LNCaP clone FGC (cell line): Measurements from ENCODE around the gene SMYD4.
"Not testable (repeated sequence)": the region's sequence is repeated elsewhere in the genome, so short reads cannot be mapped to it uniquely, and the experiment has no call there.

Experiments used
- DNase-seq: peaks from one replicate; pipeline ENCODE4 v3.0.0-alpha.2; 2011; ENCODE audit warnings: low read depth
- H3K4me3 ChIP-seq: 2 replicates; pipeline ENCODE4 v1.5.1; 2011; ENCODE audit warnings: mild to moderate bottlenecking, low read depth, low read length, control low read depth
- TF ChIP-seq, protein P1 (sequence below): IDR thresholded peaks from 2 replicates; pipeline ENCODE4 v1.5.1; 2012; ENCODE audit warnings: mild to moderate bottlenecking; ENCODE audit not compliant: control insufficient read depth, insufficient read depth; ENCODE audit errors: extremely low read depth

The SMYD4 gene

DNA sequence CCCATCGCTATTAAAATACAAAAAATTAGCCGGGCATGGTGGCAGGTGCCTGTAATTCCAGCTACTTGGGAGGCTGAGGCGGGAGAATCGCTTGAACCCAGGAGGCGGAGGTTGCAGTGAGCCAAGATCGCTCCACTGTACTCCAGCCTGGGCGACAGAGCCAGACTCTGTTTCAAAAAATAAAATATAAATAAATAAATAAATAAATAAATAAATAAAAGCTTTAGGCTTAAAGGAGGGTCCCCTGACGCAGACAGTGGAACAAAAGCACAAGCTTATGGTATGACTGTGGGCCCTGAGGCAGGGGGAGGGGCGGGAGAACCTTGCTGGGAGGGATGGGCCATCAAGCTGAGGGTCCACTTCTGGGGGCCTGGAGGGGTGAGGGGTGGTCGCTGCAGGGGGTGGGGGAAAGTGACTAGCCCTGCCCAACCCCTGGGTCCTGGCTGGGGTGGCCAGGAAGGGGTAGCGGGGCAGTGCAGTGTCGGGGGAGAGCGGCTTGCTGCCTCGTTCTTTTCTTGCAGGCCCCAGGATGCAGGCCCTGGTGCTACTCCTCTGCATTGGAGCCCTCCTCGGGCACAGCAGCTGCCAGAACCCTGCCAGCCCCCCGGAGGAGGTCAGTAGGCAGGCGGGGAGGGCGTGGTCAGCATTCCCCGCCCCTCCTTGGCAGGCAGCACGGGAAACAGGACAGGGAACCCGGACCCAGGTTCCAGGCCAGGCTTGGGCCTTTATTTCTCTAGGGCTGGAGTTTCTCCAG lies 63.1 kb downstream of the SMYD4 start:
- no peak for DNase-seq
- no peak overlapping the region for H3K4me3 ChIP-seq
- TF ChIP-seq, protein P1, sequence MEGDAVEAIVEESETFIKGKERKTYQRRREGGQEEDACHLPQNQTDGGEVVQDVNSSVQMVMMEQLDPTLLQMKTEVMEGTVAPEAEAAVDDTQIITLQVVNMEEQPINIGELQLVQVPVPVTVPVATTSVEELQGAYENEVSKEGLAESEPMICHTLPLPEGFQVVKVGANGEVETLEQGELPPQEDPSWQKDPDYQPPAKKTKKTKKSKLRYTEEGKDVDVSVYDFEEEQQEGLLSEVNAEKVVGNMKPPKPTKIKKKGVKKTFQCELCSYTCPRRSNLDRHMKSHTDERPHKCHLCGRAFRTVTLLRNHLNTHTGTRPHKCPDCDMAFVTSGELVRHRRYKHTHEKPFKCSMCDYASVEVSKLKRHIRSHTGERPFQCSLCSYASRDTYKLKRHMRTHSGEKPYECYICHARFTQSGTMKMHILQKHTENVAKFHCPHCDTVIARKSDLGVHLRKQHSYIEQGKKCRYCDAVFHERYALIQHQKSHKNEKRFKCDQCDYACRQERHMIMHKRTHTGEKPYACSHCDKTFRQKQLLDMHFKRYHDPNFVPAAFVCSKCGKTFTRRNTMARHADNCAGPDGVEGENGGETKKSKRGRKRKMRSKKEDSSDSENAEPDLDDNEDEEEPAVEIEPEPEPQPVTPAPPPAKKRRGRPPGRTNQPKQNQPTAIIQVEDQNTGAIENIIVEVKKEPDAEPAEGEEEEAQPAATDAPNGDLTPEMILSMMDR = no peak

DNA sequence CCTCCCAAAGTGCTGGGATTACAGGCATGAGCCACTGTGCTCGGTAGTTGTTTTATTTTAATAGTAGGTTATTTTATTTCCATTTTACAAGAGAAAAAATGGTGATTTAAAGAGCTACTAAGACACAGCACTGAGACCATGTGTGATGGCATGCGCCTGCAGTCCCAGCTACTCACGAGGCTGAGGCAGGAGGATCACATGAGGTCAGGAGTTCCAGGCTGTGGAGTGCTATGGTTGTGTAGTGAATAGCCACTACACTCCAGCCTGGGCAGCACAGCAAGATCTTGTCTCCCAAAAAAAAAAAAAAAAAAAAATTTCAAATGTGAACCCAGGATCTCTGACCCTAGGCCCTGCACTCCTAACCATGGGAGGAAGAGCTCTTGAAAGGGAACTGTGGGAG lies 64.1 kb downstream of the SMYD4 start:
- TF ChIP-seq, protein P1 = no peak
- no peak overlapping the region for H3K4me3 ChIP-seq
- DNase-seq = no peak

DNA sequence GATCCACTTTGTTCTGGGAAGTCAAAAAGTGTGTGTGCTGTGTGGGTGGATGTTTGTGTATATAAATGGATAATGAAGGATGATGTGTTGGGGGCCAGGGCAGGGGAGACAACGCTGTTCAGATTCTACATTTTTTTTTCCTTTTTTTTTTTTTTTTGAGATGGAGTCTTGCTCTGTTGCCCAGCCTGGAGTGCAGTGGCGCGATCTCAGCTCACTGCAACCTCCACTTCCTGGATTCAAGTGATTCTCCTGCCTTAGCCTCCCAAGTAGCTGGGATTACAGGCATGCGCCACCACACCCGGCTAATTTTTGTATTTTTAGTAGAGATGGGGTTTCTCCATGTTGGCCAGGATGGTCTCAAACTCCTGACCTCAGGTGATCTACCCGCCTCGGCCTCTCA lies 65.0 kb downstream of the SMYD4 start:
- not testable (repeated sequence) for H3K4me3 ChIP-seq, DNase-seq

DNA sequence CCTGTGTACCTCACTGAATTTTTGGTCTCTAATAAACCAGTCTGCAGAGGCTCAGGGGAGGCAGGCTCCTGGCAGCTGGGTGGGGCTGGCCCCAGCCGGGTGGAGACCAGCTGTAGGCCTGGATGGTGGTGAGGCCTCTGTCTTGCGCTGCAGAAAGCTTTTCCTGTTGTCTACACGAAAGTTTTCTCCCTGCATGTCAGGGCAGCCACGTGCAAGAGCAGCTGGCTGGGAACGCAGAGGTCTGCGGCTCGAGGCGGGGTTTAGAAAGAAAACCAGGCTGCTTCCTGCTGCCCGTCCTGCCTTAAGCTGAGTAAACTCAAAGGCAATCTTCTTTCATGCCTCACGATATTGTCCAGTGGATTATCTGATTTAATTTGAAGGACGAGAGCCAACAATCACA lies 65.4 kb downstream of the SMYD4 start:
- H3K4me3 ChIP-seq = no peak overlapping the region

DNA sequence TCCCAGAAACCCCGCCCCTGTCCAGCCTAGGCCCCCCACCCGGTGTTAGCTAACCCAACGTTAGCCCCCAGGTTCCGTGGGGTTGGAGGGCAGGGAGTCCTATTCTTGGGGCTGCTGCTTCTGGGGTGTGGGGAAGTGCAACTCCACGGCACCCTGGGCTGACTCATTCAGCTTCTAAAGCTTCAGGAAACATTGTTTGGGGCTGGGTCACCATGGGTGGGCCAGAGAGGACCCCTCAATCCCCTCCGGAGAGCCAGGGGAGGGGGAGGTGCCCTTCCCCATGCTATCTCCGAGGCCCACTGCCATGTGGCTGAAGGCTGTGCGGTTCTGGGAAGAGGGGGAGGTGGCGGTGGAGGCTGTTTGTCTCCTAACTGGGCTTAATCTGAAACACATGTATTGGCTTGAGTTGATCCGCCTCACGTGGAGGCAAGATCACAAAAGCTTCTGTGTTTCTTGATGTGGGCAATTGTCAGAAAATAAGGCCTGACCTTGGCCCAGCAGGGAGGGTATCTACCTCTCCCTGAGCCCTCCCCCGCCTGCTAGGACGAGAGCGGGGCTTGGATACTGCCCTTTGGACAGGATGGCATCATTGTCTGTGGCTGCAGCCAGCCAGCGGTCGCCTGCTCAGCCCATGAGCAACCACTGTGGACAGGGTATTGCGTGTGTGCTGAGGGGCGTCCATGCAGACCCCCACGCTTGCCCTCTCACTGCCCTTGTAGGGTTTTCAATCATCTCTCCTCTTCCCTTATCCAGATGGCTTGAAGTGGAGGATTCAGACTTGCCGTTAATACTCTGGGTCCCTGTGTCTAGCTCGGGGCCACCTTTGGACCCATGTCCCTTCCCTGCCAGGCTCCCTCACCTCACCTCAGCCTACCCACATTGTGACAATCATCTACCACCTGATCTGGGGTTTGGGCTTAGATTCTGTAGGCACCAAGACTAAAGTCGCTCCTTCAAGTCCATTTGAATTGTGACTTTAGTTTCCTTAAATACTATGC lies 66.5 kb downstream of the SMYD4 start:
- no peak overlapping the region for H3K4me3 ChIP-seq
- TF ChIP-seq, protein P1 = no peak

More for the DNA sequence above, 65.4 kb downstream of the SMYD4 start:
- no peak for DNase-seq
- TF ChIP-seq, protein P1 = no peak

DNA sequence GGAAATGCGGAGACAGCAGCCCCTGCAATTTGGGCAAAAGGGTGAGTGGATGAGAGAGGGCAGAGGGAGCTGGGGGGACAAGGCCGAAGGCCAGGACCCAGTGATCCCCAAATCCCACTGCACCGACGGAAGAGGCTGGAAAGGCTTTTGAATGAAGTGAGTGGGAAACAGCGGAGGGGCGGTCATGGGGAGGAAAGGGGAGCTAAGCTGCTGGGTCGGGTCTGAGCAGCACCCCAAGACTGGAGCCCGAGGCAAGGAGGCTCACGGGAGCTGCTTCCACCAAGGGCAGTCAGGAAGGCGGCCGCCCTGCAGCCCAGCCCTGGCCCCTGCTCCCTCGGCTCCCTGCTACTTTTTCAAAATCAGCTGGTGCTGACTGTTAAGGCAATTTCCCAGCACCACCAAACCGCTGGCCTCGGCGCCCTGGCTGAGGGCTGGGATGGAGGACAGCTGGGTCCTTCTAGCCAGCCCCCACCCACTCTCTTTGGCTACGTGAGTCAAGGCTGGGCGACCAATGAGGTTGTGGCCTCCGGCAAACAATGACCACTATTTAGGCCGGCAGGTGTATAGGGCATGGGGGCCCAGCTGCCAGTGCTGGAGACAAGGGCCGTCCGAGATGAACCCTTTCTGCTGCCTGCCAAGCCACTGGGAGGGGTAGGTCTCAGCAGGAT lies 67.3 kb downstream of the SMYD4 start:
- H3K4me3 ChIP-seq = no peak overlapping the region
- DNase-seq = no peak
- TF ChIP-seq, protein P1 = no peak

More for the DNA sequence above, 66.5 kb downstream of the SMYD4 start:
- DNase-seq = no peak

DNA sequence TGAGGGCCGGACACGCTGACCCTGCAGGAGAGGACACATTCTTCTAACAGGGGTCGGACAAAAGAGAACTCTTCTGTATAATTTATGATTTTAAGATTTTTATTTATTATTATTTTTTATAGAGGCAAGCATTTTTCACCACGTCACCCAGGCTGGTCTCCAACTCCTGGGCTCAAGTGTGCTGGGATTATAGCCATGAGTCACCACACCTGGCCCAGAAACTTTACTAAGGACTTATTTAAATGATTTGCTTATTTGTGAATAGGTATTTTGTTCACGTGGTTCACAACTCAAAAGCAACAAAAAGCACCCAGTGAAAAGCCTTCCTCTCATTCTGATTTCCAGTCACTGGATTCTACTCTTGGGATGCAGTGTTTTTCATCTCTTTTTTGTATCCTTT lies 70.2 kb downstream of the SMYD4 start:
- TF ChIP-seq, protein P1 = no peak
- no peak for DNase-seq
- H3K4me3 ChIP-seq = no peak overlapping the region
